ENCODE results near the gene HECW1. TPM values are rescaled to one million over a fixed set of nuclear protein-coding genes. Genes with fewer than 3 reads are reported as not detected.
A peak's percentile ranks its signal among the peaks of the same experiment; 100 is the strongest.

HECW1 gene
- total RNA-seq, 4 donors from 2014 or later, result 0.06 to 0.99 (median 0.27) TPM

DNA sequence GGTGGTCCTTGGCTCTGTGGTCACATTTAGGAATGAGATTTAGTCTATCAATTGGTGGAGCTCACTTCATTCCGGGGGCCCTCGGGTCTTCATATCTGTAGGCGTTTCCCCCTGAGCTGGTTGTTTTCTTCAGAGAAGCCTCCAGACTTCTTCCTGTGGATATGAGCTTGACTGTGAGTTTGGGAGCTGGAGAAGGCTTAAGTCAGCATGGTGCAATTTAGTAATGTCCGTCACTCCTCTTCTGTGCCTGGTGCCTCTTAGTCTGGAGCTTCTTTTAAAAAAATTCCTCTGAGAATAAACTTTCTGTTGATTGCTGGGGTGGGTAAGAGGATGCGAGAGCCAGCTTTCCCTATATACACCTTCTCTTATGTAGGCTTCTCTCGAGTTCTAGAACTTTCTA is 40.2 kb downstream of the HECW1 start:
- intact Hi-C loops (cut with DNase I), result no loop called here

DNA sequence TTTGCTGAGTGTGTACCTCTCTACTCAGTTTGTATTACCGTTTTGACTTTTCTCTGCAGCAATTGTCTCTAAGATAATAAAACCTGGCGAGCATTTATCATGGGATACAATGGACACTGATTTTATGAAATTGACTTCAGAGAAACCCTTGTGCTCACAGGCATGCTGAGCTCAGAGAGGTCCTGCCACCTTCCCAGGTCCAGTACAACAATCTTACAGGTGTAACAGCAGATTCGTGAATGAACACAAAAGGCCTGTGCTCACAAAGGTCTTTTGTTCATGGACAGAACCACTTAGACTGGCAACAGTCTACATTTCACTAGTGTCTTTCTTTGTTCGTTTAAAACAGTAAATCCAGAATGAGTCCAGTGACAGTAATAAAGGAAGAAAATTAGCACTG is 43.2 kb downstream of the HECW1 start:
- 67% methylated on average over 4 of the region's 4 CpGs for WGBS
- Histone ChIP-seq H3K9me3 (no peaks in the 10 kb centered on the region), H3K27ac (replicated peaks in 1 of 4) (no peak overlapping the region), H3K36me3 (no peaks in the 10 kb centered on the region), H3K4me1 (no peaks in the 10 kb centered on the region), H3K4me3 (no peak overlapping the region), H3K27me3 (no peaks in the 10 kb centered on the region)
- peak; percentile 53 for DNase-seq (ENCODE audit: extremely low spot score)
- intact Hi-C loops (cut with DNase I), result no loop called here
- no peak for TF ChIP-seq EP300 (IDR thresholded peaks at IDR 0.05)
- no peak for TF ChIP-seq POLR2AphosphoS5 (IDR thresholded peaks at IDR 0.05)
- no peak for TF ChIP-seq POLR2A (IDR thresholded peaks at IDR 0.05; ENCODE audit: low read depth)
- no peak for TF ChIP-seq CTCF (IDR thresholded peaks at IDR 0.05)

More for the DNA sequence above, 40.2 kb downstream of the HECW1 start:
- 63% methylated on average over 6 of the region's 6 CpGs for WGBS
- no peak overlapping the region for H3K4me3 ChIP-seq
- DNase-seq (ENCODE audit: extremely low spot score), result peak; percentile 64
- H3K36me3 ChIP-seq, result no peaks in the 10 kb centered on the region
- H3K27me3 ChIP-seq, result no peaks in the 10 kb centered on the region
- no peaks in the 10 kb centered on the region for H3K4me1 ChIP-seq
- H3K9me3 ChIP-seq, result no peaks in the 10 kb centered on the region
- no peak overlapping the region for H3K27ac ChIP-seq (replicated peaks in 1 of 4)
- no peak for TF ChIP-seq POLR2AphosphoS5 (IDR thresholded peaks at IDR 0.05)
- no peak for TF ChIP-seq CTCF (IDR thresholded peaks at IDR 0.05)
- no peak for TF ChIP-seq EP300 (IDR thresholded peaks at IDR 0.05)
- no peak for TF ChIP-seq POLR2A (IDR thresholded peaks at IDR 0.05; ENCODE audit: low read depth)

- no peak for TF ChIP-seq POLR2A (IDR thresholded peaks at IDR 0.05; ENCODE audit: low read depth)
- TF ChIP-seq EP300 (IDR thresholded peaks at IDR 0.05), result no peak
- TF ChIP-seq POLR2AphosphoS5 (IDR thresholded peaks at IDR 0.05), result no peak
- TF ChIP-seq CTCF (IDR thresholded peaks at IDR 0.05), result no peak
- 90% methylated on average over 3 of the region's 3 CpGs for WGBS
- H3K4me3 ChIP-seq, result no peak overlapping the region
- H3K9me3 ChIP-seq, result no peaks in the 10 kb centered on the region
- H3K27me3 ChIP-seq, result no peaks in the 10 kb centered on the region
- peak; percentile 57 for DNase-seq (ENCODE audit: extremely low spot score)
- H3K36me3 ChIP-seq, result no peaks in the 10 kb centered on the region
- no peak overlapping the region for H3K27ac ChIP-seq (replicated peaks in 1 of 4)
- H3K4me1 ChIP-seq, result peaks cover 0 to 9% (median 7%) of the 10 kb centered on the region in 4 donors
- intact Hi-C loops (cut with DNase I), result no loop called here
Measured at GRCh38 chr7:43163885-43164284, 51.4 kb downstream of the HECW1 start.

DNA sequence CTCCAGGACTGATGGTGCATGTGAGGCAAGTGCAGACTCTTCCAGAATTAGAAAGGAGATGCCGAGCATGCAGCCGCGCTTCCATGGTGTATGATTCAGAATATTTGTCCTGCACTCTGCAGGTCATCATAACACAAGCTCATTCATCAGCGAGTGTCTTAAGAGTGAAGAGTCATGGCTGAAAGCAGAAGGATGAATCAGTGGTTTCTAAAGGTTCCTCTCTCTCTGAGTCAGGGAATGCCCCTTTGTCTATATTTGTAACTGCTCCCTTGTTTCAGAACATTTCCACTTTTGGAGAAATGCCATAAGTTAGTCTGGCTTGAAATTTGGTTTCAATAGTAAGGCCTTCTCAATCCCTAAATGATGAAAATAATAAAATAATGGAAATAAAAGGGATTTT is 52.3 kb downstream of the HECW1 start:
- H3K9me3 ChIP-seq, result no peaks in the 10 kb centered on the region
- no peak overlapping the region for H3K4me3 ChIP-seq
- H3K4me1 ChIP-seq, result peaks cover 0 to 9% (median 7%) of the 10 kb centered on the region in 4 donors
- 27% methylated on average over 4 of the region's 4 CpGs for WGBS
- intact Hi-C loops (cut with DNase I), result no loop called here
- no peaks in the 10 kb centered on the region for H3K27me3 ChIP-seq
- H3K36me3 ChIP-seq, result no peaks in the 10 kb centered on the region
- DNase-seq (ENCODE audit: extremely low spot score), result peak; percentile 82
- no peak overlapping the region for H3K27ac ChIP-seq (replicated peaks in 1 of 4)
- TF ChIP-seq EP300 (IDR thresholded peaks at IDR 0.05) (no peak), POLR2A (IDR thresholded peaks at IDR 0.05; ENCODE audit: low read depth) (no peak), POLR2AphosphoS5 (IDR thresholded peaks at IDR 0.05) (peak in 1 of 2 donors; percentile 35), CTCF (IDR thresholded peaks at IDR 0.05) (no peak)

DNA sequence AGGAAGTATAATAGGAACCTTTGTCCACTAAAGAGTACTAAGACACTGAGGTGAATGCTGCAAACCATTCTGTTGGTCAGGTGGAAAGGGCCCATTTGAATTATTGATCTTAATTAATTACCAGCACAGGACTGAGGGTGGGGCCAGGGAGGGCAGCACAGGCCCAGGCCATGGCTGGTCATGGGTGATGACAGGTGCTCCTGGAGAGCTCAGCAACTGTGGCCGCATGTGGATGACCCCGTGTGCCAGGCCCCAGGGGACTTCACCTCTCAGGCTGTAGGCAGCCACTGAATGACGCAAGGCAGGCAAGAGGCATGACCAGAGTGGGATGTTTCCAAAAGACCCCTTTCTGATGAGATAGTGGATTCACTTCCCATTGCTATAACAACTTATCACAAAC is 54.2 kb downstream of the HECW1 start:
- 100% methylated on average over 2 of the region's 3 CpGs for WGBS

More for the DNA sequence above, 54.2 kb downstream of the HECW1 start:
- H3K36me3 ChIP-seq, result no peaks in the 10 kb centered on the region
- DNase-seq (ENCODE audit: extremely low spot score), result peak; percentile 85
- TF ChIP-seq CTCF (IDR thresholded peaks at IDR 0.05) (no peak), POLR2A (IDR thresholded peaks at IDR 0.05; ENCODE audit: low read depth) (no peak), EP300 (IDR thresholded peaks at IDR 0.05) (no peak), POLR2AphosphoS5 (IDR thresholded peaks at IDR 0.05) (no peak)
- H3K27me3 ChIP-seq, result no peaks in the 10 kb centered on the region
- H3K4me3 ChIP-seq, result no peak overlapping the region
- no peak overlapping the region for H3K27ac ChIP-seq (replicated peaks in 1 of 4)
- intact Hi-C loops (cut with DNase I), result no loop called here
- H3K9me3 ChIP-seq, result no peaks in the 10 kb centered on the region
- peaks cover 0 to 9% (median 7%) of the 10 kb centered on the region in 4 donors for H3K4me1 ChIP-seq

All from esophagus muscularis mucosa (tissue), 4 donors.